HG03139 (cell line): ENCODE data around the gene MPPE1.
"Not testable (repeated sequence)": the region's sequence is repeated elsewhere in the genome, so short reads cannot be mapped to it uniquely, and the experiment has no call there.

Experiments used
- ATAC-seq: cut with Tn5 transposase; IDR thresholded peaks from one replicate; pipeline ENCODE4 v1.9.1; 2021; ENCODE audit not compliant: unreplicated experiment

The MPPE1 gene

DNA sequence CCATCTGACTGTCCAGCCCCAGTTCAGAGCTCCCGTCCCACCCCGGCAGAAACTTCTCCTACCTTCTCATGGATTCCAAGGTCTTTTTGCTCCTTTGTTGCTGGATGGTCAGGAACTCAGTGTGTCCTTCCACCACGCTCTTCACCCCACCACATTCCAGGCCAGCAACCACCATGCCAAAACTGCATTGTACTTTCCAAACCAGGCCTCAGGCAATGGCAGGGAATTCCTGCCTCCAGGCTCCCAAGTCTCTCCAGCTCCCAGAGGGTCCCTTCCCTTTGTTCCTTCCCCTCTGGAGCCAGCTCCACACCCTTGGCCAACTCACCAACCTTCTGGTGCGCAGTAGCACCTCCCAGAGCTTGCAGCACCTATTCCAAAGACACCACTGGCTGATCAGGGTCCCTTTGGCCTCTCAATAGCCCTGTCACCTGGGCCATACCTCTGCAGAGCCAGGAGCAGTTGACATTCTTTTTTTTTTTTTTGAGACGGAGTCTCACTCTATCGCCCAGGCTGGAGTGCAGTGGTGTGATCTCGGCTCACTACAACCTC is 48.8 kb downstream of the MPPE1 start:
- no peak for ATAC-seq

DNA sequence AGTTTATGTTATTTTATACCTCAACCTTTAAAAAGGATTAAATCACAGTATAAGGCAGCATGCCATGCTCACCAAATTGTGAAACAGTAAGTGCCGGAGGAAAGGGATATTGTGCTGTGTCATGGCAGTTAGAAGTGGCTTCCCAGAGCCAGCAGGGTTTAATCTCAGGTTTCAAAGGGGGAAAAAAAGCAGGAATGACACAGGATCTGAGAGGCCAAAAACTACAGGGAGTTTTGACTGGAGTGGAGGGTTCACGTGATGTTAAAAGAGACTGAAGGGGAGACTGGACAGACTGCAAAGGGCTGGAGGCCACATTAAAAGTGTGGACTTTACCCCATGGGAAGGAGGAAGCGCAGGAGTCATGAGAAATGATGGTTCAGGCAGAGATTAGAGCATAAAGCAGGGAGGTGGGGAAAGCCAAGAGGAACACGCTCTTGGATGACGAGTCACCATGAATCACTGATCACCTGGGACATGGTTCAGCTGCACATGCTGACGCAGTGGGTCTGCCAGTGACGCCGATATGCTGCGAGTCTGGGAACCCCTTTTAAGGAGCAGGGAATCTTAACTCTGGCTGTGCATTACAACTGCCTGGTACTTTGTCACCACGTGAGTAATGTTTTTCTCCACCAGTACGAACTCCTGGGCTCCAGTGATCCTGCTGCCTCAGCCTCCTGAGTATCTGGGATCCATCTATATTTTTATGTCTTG is 50.8 kb downstream of the MPPE1 start:
- no peak for ATAC-seq

DNA sequence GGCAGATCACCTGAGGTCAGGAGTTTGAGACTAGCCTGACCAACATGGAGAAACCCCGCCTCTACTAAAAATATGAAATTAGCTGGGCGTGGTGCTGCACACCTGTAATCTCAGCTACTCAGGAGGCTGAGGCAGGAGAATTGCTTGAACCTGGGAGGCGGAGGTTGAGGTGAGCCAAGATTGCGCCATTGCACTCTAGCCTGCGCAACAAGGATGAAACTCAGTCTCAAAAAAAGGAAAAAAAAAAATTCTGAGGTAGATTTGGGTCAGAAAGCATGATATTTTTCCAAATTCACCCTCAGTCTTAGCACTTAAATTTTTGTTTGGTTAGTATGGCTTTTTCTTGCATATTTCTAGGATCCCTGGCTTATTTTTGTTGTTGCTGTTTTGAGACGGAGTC is 53.6 kb downstream of the MPPE1 start:
- not testable (repeated sequence) for ATAC-seq

GRCh38 chr18:11851806-11852337 is 56.2 kb downstream of the MPPE1 start:
- no peak for ATAC-seq

DNA sequence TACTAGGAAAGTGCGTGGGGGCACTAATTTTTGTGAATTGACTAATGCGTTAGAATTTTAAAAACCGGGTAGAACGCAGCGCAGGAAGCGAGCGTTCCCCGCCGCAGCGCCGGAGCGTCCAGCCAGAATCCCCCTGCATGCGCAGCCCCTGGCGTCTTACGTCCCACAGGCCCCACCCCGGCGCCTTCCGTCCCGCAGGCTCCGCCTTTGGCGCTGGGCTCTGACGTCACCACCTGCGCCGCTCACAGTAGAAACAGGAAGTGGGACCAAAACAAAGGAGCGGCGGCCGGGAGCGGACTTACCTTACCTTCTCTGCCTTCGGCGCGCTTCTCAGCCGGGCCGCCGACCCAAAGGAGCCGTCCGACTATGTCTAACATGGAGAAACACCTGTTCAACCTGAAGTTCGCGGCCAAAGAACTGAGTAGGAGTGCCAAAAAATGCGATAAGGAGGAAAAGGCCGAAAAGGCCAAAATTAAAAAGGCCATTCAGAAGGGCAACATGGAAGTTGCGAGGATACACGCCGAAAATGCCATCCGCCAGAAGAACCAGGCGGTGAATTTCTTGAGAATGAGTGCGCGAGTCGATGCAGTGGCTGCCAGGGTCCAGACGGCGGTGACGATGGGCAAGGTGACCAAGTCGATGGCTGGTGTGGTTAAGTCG is 56.8 kb downstream of the MPPE1 start, which contains the start of gene CHMP1B:
Gene CHMP1B (plus strand): TSS at position 268 of the 660 bp plus-strand sequence. CDS start 99 bp downstream, at position 367.
- ATAC-seq: peak; percentile 93

- ATAC-seq: peak; percentile 20
Observed at GRCh38 chr18:11850821-11851145, 57.3 kb downstream of the MPPE1 start.

GRCh38 chr18:11849841-11850634 is 58.1 kb downstream of the MPPE1 start:
- ATAC-seq: no peak

- no peak for ATAC-seq
Observed at GRCh38 chr18:11849279-11849678, 58.8 kb downstream of the MPPE1 start.

- no peak for ATAC-seq
Observed at GRCh38 chr18:11847811-11848210, 60.3 kb downstream of the MPPE1 start.

- no peak for ATAC-seq
Observed at GRCh38 chr18:11845654-11846053, 62.5 kb downstream of the MPPE1 start.

DNA sequence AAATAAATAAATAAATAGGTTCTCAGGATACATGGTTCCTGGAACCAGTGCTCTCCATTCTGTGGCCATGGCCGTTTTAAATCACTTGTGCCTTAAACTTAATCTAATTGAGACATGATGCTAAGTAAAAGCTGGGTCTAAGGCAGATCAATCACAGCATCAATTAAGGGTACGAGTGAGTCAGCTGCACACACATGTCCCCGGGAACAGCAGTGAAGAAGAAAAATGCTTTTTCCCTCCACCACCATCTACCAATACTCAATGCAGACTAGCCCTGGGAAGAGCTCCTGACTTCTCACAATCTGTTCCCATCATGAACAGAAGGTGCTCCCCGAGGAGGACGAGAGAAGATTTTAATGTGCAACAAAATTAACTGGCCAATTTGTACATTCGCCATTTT is 63.7 kb downstream of the MPPE1 start:
- no peak for ATAC-seq

DNA sequence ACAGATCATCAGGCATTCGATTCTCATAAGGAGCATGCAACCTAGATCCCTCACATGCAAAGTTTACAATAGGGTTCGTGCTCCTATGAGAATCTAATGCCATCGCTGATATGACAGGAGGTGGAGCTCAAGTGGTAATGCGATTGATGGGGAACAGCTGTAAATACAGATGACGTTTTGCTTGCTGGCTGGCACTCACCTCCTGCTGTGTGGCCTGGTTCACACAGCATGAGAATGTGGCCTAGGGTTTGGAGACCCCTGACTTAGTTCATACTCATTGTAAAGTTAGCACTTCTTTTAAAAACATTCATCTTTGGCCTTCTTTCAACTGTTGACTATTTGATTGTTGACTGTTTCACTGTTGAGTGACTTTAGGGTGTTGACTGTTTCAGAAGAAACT is 65.6 kb downstream of the MPPE1 start:
- ATAC-seq: no peak

DNA sequence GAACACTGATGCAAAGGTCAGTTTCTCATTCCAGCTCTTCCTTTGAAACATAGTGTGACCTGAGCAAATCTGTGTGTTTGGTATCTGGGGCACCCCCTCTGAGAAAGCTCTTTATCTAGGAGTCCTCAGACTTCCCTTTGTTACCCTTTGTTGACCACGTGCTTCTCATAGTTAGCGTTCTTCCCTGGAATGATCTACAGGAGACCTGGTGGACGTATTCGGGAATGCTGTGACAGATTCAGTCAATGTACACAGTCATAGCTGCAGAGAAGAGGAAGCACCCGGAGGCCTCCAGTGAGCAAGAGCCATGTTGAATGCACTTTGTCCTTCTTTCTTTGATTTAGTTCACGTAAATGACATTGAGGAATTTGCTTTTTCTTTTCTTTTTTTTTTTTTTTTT is 67.6 kb downstream of the MPPE1 start:
- ATAC-seq: no peak

- ATAC-seq: no peak
Observed at GRCh38 chr18:11839556-11839955, 68.6 kb downstream of the MPPE1 start.

DNA sequence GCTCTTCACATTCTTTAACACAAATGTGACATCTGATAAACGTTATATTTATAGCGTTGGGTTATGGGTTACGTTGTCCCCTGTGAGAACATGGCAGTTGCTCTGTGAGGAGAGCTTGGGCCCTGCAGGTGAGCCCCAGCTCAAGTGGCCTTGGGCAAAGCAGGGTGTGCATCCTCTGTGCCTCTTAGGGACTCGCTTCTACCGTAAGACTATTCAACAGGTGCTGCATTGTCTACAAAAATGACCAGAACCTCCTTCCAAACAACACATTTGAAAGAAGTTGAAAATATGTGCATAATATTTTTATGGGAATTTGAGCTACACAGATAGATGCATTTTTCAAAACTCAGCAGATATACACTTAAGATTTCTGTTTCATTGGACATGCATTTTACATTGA is 73.3 kb downstream of the MPPE1 start:
- no peak for ATAC-seq
